HEK293 (cell line): Measurements from ENCODE around the gene CDK5.

Experiments used
- CTCF ChIA-PET: fragments of 350-600 bp; formaldehyde crosslinking; extraction: SDS; loops from one replicate; lab custom pipeline; 2021; ENCODE audit warnings: antibody characterized with exemption; lab: Yijun Ruan, JAX
- POLR2A ChIA-PET: fragments of 300-600 bp; formaldehyde crosslinking; extraction: SDS; loops from one replicate; lab custom pipeline; 2020; ENCODE audit warnings: antibody characterized with exemption, inconsistent platforms; lab: Yijun Ruan, JAX
- H3K27ac ChIP-seq: fragments of 200-500 bp; sonication (Bioruptor generic); 2 replicates; pipeline ENCODE4 v1.5.1; 2014; ENCODE audit warnings: low read depth, low read length, control low read depth, inconsistent platforms; ENCODE audit errors: extremely low read depth
- H3K36me3 ChIP-seq, 2 experiments: fragments of 200-500 bp in 1 of 2; sonication (Bioruptor generic) in 1 of 2; 1 replicate in 1 of 2; 2 replicates in 1 of 2; pipeline ENCODE4 v1.5.1; 2014 to 2017; ENCODE audit warnings: inconsistent platforms in 2 of 2, low read length in 2 of 2; ENCODE audit not compliant: control insufficient read depth in 2 of 2, insufficient read depth in 1 of 2
- H3K4me1 ChIP-seq: fragments of 200-500 bp; sonication (Bioruptor generic); 2 replicates; pipeline ENCODE4 v1.5.1; 2014; ENCODE audit warnings: mild to moderate bottlenecking, low read length, inconsistent platforms; ENCODE audit not compliant: control insufficient read depth, insufficient read depth
- H3K4me3 ChIP-seq: 2 replicates; pipeline ENCODE4 v1.5.1; 2011; ENCODE audit warnings: low read depth, mild to moderate bottlenecking, control low read depth, low read length, moderate library complexity
- H3K9me3 ChIP-seq: fragments of 200-500 bp; sonication (Bioruptor generic); 2 replicates; pipeline ENCODE4 v1.5.1; 2014; ENCODE audit warnings: low read depth, low read length, inconsistent platforms; ENCODE audit not compliant: control insufficient read depth, insufficient read depth
- GLIS2 ChIP-seq: fragments of 450-650 bp; formaldehyde crosslinking; IDR thresholded peaks from 2 replicates; pipeline ENCODE4 v1.5.1; 2016; ENCODE audit warnings: missing biosample characterization, missing genetic modification characterization
- IKZF3 ChIP-seq: fragments of 450-650 bp; IDR thresholded peaks from 2 replicates; pipeline ENCODE4 v1.5.0; 2018; ENCODE audit warnings: missing biosample characterization, mild to moderate bottlenecking, missing genetic modification characterization, moderate library complexity
- KLF7 ChIP-seq: fragments of 450-650 bp; formaldehyde crosslinking; IDR thresholded peaks from 2 replicates; pipeline ENCODE4 v1.5.1; 2016; ENCODE audit warnings: missing biosample characterization, missing genetic modification characterization, borderline replicate concordance
- ZBTB48 ChIP-seq: fragments of 450-650 bp; formaldehyde crosslinking; IDR thresholded peaks from 2 replicates; pipeline ENCODE4 v1.5.1; 2016; ENCODE audit warnings: missing biosample characterization, missing genetic modification characterization
- ZBTB7A ChIP-seq: fragments of 450-650 bp; formaldehyde crosslinking; IDR thresholded peaks from 2 replicates; pipeline ENCODE4 v1.5.1; 2016; ENCODE audit warnings: low read depth, missing biosample characterization, missing genetic modification characterization
- ZFP41 ChIP-seq: fragments of 450-650 bp; formaldehyde crosslinking; IDR thresholded peaks from 2 replicates; pipeline ENCODE4 v1.5.1; 2016; ENCODE audit warnings: missing biosample characterization, missing genetic modification characterization, borderline replicate concordance
- ZNF114 ChIP-seq: fragments of 450-650 bp; formaldehyde crosslinking; IDR thresholded peaks from 2 replicates; pipeline ENCODE4 v1.5.0; 2017; ENCODE audit warnings: missing biosample characterization, missing genetic modification characterization
- ZNF132 ChIP-seq: fragments of 450-650 bp; formaldehyde crosslinking; IDR thresholded peaks from 2 replicates; pipeline ENCODE4 v1.5.1; 2017; ENCODE audit warnings: missing biosample characterization, missing genetic modification characterization, borderline replicate concordance
- ZNF138 ChIP-seq: fragments of 450-650 bp; formaldehyde crosslinking; IDR thresholded peaks from 2 replicates; pipeline ENCODE4 v1.5.1; 2016; ENCODE audit warnings: missing biosample characterization, missing genetic modification characterization, borderline replicate concordance
- ZNF146 ChIP-seq: fragments of 450-650 bp; formaldehyde crosslinking; IDR thresholded peaks from 2 replicates; pipeline ENCODE4 v1.5.1; 2016; ENCODE audit warnings: missing biosample characterization, missing genetic modification characterization
- ZNF335 ChIP-seq: fragments of 450-650 bp; formaldehyde crosslinking; conservative IDR thresholded peaks from 2 replicates; pipeline ENCODE4 v1.5.1; 2016; ENCODE audit warnings: missing biosample characterization, missing genetic modification characterization
- ZNF501 ChIP-seq: fragments of 450-650 bp; formaldehyde crosslinking; IDR thresholded peaks from 2 replicates; pipeline ENCODE4 v1.5.1; 2016; ENCODE audit warnings: missing biosample characterization, missing genetic modification characterization
- ZNF600 ChIP-seq: fragments of 450-650 bp; formaldehyde crosslinking; IDR thresholded peaks from 2 replicates; pipeline ENCODE4 v1.5.1; 2016; ENCODE audit warnings: missing biosample characterization, missing genetic modification characterization
- ZNF747 ChIP-seq: fragments of 450-650 bp; formaldehyde crosslinking; IDR thresholded peaks from 2 replicates; pipeline ENCODE4 v1.5.1; 2016; ENCODE audit warnings: missing biosample characterization, missing genetic modification characterization
- ZNF830 ChIP-seq: fragments of 450-650 bp; IDR thresholded peaks from 2 replicates; pipeline ENCODE4 v1.5.0; 2018; ENCODE audit warnings: missing biosample characterization, missing genetic modification characterization, low read depth, mild to moderate bottlenecking, moderate library complexity
- ZNF843 ChIP-seq: fragments of 450-650 bp; formaldehyde crosslinking; IDR thresholded peaks from 2 replicates; pipeline ENCODE4 v1.5.1; 2016; ENCODE audit warnings: missing biosample characterization, missing genetic modification characterization
- TF ChIP-seq, protein P1 (sequence below): fragments of 450-650 bp; formaldehyde crosslinking; IDR thresholded peaks from 2 replicates; pipeline ENCODE4 v1.5.1; 2016; ENCODE audit warnings: missing biosample characterization, missing genetic modification characterization, borderline replicate concordance
- TF ChIP-seq, protein P2 (sequence below): sonication (generic); formaldehyde crosslinking; IDR thresholded peaks from 2 replicates; pipeline ENCODE4 v1.8.1; 2022; ENCODE audit warnings: mild to moderate bottlenecking, moderate library complexity, missing genetic modification reagents
- TF ChIP-seq, protein P3 (sequence below): fragments of 450-650 bp; formaldehyde crosslinking; IDR thresholded peaks from 2 replicates; pipeline ENCODE4 v1.5.1; 2016; ENCODE audit warnings: missing biosample characterization, missing genetic modification characterization
- TF ChIP-seq, protein P4 (sequence below): fragments of 450-650 bp; formaldehyde crosslinking; conservative IDR thresholded peaks from 2 replicates; pipeline ENCODE4 v1.5.1; 2016; ENCODE audit warnings: low read depth, missing biosample characterization, missing genetic modification characterization
- TF ChIP-seq, protein P5 (sequence below): fragments of 450-650 bp; formaldehyde crosslinking; IDR thresholded peaks from 2 replicates; pipeline ENCODE4 v1.5.1; 2016; ENCODE audit warnings: missing biosample characterization, missing genetic modification characterization
- TF ChIP-seq, protein P6 (sequence below): fragments of 450-650 bp; formaldehyde crosslinking; IDR thresholded peaks from 2 replicates; pipeline ENCODE4 v1.5.1; 2016; ENCODE audit warnings: missing biosample characterization, missing genetic modification characterization, low read depth
- TF ChIP-seq, protein P7 (sequence below): fragments of 450-650 bp; formaldehyde crosslinking; IDR thresholded peaks from 2 replicates; pipeline ENCODE4 v1.5.1; 2016; ENCODE audit warnings: missing biosample characterization, missing genetic modification characterization

CDK5 gene

DNA sequence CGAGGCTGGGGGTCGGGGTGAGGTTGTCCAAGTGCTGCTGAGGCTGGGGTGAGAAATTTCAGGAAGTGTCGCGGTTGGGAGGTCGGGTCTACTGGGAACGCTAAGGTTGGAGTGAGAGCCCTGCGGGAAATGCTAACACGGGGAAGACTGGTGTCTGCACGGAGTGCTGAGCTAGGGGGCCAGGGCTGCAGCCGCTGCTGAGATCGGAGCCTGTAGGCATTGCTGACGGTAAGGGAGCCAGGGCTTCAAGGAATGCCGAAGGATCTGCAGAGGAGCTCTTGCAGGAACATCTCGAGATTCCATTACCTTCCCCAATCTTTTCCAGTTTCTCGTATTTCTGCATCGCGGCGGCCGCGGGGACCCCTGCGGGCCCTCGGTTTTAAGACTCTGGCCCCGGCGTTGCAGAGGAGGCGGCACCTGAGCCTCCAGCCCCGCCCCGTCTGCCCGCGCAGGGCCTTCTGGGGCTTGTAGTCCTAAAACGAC is at the start of gene CDK5:
Gene CDK5 (minus strand): TSS at position 392 of the 483 bp plus-strand sequence. CDS start 49 bp downstream, at position 343.
- ChIA-PET POLR2A (interaction anchor here (0.9 to 2.1 kb wide), 6 partner anchors 11 to 45 kb away, joined by 3 to 11 read pairs (median 6); partner anchors contain the start of genes ABCB8 and FASTK), CTCF (interaction anchor here (0.6 to 1.9 kb wide), 2 partner anchors 45 to 158 kb away, joined by 3 to 4 read pairs; no protein-coding TSS in a partner anchor)
- 0 out of 2 replicates have a peak, but pooled peaks have one; percentile 4 for TF ChIP-seq ZBTB7A (tag by site-specific recombination)
- TF ChIP-seq GLIS2 (tag by site-specific recombination) = peak; percentile 85
- TF ChIP-seq, protein P1, sequence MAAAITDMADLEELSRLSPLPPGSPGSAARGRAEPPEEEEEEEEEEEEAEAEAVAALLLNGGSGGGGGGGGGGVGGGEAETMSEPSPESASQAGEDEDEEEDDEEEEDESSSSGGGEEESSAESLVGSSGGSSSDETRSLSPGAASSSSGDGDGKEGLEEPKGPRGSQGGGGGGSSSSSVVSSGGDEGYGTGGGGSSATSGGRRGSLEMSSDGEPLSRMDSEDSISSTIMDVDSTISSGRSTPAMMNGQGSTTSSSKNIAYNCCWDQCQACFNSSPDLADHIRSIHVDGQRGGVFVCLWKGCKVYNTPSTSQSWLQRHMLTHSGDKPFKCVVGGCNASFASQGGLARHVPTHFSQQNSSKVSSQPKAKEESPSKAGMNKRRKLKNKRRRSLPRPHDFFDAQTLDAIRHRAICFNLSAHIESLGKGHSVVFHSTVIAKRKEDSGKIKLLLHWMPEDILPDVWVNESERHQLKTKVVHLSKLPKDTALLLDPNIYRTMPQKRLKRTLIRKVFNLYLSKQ (tag by site-specific recombination) = no peak
- no peak for TF ChIP-seq ZNF501 (tag by site-specific recombination)
- TF ChIP-seq ZNF146 = 0 out of 2 replicates have a peak, but pooled peaks have one; percentile 8
- no peak for TF ChIP-seq ZNF114 (tag by site-specific recombination)
- TF ChIP-seq, protein P2, sequence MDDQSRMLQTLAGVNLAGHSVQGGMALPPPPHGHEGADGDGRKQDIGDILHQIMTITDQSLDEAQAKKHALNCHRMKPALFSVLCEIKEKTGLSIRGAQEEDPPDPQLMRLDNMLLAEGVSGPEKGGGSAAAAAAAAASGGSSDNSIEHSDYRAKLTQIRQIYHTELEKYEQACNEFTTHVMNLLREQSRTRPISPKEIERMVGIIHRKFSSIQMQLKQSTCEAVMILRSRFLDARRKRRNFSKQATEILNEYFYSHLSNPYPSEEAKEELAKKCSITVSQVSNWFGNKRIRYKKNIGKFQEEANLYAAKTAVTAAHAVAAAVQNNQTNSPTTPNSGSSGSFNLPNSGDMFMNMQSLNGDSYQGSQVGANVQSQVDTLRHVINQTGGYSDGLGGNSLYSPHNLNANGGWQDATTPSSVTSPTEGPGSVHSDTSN = no peak
- TF ChIP-seq, protein P3, sequence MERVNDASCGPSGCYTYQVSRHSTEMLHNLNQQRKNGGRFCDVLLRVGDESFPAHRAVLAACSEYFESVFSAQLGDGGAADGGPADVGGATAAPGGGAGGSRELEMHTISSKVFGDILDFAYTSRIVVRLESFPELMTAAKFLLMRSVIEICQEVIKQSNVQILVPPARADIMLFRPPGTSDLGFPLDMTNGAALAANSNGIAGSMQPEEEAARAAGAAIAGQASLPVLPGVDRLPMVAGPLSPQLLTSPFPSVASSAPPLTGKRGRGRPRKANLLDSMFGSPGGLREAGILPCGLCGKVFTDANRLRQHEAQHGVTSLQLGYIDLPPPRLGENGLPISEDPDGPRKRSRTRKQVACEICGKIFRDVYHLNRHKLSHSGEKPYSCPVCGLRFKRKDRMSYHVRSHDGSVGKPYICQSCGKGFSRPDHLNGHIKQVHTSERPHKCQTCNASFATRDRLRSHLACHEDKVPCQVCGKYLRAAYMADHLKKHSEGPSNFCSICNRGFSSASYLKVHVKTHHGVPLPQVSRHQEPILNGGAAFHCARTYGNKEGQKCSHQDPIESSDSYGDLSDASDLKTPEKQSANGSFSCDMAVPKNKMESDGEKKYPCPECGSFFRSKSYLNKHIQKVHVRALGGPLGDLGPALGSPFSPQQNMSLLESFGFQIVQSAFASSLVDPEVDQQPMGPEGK (tag by site-specific recombination) = peak; percentile 9
- peak; percentile 37; the same call in 1 of the 2 replicates for TF ChIP-seq ZBTB48 (tag by site-specific recombination)
- TF ChIP-seq, protein P4, sequence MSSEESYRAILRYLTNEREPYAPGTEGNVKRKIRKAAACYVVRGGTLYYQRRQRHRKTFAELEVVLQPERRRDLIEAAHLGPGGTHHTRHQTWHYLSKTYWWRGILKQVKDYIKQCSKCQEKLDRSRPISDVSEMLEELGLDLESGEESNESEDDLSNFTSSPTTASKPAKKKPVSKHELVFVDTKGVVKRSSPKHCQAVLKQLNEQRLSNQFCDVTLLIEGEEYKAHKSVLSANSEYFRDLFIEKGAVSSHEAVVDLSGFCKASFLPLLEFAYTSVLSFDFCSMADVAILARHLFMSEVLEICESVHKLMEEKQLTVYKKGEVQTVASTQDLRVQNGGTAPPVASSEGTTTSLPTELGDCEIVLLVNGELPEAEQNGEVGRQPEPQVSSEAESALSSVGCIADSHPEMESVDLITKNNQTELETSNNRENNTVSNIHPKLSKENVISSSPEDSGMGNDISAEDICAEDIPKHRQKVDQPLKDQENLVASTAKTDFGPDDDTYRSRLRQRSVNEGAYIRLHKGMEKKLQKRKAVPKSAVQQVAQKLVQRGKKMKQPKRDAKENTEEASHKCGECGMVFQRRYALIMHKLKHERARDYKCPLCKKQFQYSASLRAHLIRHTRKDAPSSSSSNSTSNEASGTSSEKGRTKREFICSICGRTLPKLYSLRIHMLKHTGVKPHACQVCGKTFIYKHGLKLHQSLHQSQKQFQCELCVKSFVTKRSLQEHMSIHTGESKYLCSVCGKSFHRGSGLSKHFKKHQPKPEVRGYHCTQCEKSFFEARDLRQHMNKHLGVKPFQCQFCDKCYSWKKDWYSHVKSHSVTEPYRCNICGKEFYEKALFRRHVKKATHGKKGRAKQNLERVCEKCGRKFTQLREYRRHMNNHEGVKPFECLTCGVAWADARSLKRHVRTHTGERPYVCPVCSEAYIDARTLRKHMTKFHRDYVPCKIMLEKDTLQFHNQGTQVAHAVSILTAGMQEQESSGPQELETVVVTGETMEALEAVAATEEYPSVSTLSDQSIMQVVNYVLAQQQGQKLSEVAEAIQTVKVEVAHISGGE (tag by site-specific recombination) = peak; percentile 78; the same call in 1 of the 2 replicates
- TF ChIP-seq KLF7 (tag by site-specific recombination) = no peak
- TF ChIP-seq ZNF132 (tag by site-specific recombination) = no peak
- TF ChIP-seq ZNF747 (tag by site-specific recombination) = no peak
- TF ChIP-seq ZNF335 (tag by site-specific recombination) = peak; percentile 96
- TF ChIP-seq, protein P5, sequence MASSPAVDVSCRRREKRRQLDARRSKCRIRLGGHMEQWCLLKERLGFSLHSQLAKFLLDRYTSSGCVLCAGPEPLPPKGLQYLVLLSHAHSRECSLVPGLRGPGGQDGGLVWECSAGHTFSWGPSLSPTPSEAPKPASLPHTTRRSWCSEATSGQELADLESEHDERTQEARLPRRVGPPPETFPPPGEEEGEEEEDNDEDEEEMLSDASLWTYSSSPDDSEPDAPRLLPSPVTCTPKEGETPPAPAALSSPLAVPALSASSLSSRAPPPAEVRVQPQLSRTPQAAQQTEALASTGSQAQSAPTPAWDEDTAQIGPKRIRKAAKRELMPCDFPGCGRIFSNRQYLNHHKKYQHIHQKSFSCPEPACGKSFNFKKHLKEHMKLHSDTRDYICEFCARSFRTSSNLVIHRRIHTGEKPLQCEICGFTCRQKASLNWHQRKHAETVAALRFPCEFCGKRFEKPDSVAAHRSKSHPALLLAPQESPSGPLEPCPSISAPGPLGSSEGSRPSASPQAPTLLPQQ (tag by site-specific recombination) = peak; percentile 31; the same call in 1 of the 2 replicates
- TF ChIP-seq IKZF3 = no peak
- no peak for TF ChIP-seq ZFP41 (tag by site-specific recombination)
- no peak for TF ChIP-seq ZNF600 (tag by site-specific recombination)
- TF ChIP-seq, protein P6, sequence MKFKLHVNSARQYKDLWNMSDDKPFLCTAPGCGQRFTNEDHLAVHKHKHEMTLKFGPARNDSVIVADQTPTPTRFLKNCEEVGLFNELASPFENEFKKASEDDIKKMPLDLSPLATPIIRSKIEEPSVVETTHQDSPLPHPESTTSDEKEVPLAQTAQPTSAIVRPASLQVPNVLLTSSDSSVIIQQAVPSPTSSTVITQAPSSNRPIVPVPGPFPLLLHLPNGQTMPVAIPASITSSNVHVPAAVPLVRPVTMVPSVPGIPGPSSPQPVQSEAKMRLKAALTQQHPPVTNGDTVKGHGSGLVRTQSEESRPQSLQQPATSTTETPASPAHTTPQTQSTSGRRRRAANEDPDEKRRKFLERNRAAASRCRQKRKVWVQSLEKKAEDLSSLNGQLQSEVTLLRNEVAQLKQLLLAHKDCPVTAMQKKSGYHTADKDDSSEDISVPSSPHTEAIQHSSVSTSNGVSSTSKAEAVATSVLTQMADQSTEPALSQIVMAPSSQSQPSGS = no peak
- TF ChIP-seq, protein P7, sequence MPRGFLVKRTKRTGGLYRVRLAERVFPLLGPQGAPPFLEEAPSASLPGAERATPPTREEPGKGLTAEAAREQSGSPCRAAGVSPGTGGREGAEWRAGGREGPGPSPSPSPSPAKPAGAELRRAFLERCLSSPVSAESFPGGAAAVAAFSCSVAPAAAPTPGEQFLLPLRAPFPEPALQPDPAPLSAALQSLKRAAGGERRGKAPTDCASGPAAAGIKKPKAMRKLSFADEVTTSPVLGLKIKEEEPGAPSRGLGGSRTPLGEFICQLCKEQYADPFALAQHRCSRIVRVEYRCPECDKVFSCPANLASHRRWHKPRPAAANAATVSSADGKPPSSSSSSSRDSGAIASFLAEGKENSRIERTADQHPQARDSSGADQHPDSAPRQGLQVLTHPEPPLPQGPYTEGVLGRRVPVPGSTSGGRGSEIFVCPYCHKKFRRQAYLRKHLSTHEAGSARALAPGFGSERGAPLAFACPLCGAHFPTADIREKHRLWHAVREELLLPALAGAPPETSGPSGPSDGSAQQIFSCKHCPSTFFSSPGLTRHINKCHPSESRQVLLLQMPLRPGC (tag by site-specific recombination) = no peak
- no peak for TF ChIP-seq ZNF138 (tag by site-specific recombination)
- no peak for TF ChIP-seq ZNF843 (tag by site-specific recombination)
- TF ChIP-seq ZNF830 (tag by site-specific recombination) = no peak
- Histone ChIP-seq H3K36me3 (peaks cover 0 to 44% of the 10 kb centered on the region in 2 experiments; a peak in 1 of 3 replicates), H3K27ac (peak within 1 kb of the TSS; percentile 48), H3K4me1 (no peaks in the 10 kb centered on the region; the same call in 1 of the 2 replicates), H3K9me3 (no peaks in the 10 kb centered on the region), H3K4me3 (peak within 1 kb of the TSS; percentile 67)
